B cell (primary cell): ENCODE results near the gene IVNS1ABP.

Source experiments
- EZH2 ChIP-seq: IDR thresholded peaks from 2 replicates; pipeline ENCODE4 v1.6.1; 2012; ENCODE audit warnings: borderline replicate concordance, low read depth, mild to moderate bottlenecking, moderate library complexity, low read length; ENCODE audit not compliant: insufficient read depth, poor library complexity, severe bottlenecking
- TF ChIP-seq, protein P1 (sequence below): fragments of 200-600 bp; IDR thresholded peaks from one replicate; pipeline ENCODE4 v1.8.0; 2022; ENCODE audit warnings: antibody characterized with exemption, mild to moderate bottlenecking

DNA sequence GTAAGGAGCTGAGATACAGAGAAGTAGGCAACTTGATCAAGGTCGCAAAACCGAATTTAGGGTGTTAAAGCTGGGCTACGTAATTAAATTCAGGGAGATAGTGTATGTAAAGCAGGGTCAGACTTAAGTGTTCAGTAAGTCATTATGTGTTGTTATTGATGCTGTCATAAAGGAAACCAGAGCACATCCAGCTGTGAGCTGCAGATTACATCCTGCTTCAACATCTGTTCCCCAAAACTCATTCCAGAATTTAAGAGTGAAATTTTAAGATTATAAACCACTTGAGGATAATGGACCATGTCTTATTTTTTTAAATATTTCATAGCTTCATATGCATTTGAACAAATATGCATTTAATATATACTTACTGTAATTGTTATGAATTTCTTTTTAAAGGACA is 49.7 kb downstream of the IVNS1ABP start:
- TF ChIP-seq, protein P1, sequence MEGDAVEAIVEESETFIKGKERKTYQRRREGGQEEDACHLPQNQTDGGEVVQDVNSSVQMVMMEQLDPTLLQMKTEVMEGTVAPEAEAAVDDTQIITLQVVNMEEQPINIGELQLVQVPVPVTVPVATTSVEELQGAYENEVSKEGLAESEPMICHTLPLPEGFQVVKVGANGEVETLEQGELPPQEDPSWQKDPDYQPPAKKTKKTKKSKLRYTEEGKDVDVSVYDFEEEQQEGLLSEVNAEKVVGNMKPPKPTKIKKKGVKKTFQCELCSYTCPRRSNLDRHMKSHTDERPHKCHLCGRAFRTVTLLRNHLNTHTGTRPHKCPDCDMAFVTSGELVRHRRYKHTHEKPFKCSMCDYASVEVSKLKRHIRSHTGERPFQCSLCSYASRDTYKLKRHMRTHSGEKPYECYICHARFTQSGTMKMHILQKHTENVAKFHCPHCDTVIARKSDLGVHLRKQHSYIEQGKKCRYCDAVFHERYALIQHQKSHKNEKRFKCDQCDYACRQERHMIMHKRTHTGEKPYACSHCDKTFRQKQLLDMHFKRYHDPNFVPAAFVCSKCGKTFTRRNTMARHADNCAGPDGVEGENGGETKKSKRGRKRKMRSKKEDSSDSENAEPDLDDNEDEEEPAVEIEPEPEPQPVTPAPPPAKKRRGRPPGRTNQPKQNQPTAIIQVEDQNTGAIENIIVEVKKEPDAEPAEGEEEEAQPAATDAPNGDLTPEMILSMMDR: no peak
- TF ChIP-seq EZH2: no peak
